ENCODE data around the gene AFM. TPM values are rescaled to one million over a fixed set of nuclear protein-coding genes. Genes with fewer than 3 reads are reported as not detected.

AFM gene
- total and polyA plus RNA-seq, 2 of the 13 experiments (the other 11 are each of a cell fraction or from before 2014, with no cell fraction given) = 0.13 to 1.8 TPM

GRCh38 chr4:73435984-73436383, 45.6 kb upstream of the AFM start, which contains the start of gene AFP (continued):
- TF ChIP-seq ELK4 (CRISPR knock-in tag; IDR thresholded peaks at IDR 0.05; ENCODE audit: borderline replicate concordance) = no peak
- TF ChIP-seq NRL (CRISPR knock-in tag; IDR thresholded peaks at IDR 0.05; ENCODE audit: borderline replicate concordance) = no peak
- TF ChIP-seq SALL1 (CRISPR knock-in tag; IDR thresholded peaks at IDR 0.05) = no peak
- TF ChIP-seq MLX (CRISPR knock-in tag; IDR thresholded peaks at IDR 0.05) = no peak
- TF ChIP-seq KLF13 (CRISPR knock-in tag; IDR thresholded peaks at IDR 0.05) = no peak
- no peak for TF ChIP-seq CAMTA2 (CRISPR knock-in tag; IDR thresholded peaks at IDR 0.05; ENCODE audit: borderline replicate concordance)
- TF ChIP-seq TRIM22 (IDR thresholded peaks at IDR 0.05) = no peak
- no peak for TF ChIP-seq RBM22 (optimal IDR thresholded peaks at IDR 0.05; ENCODE audit: low read length)
- TF ChIP-seq ZNF614 (CRISPR knock-in tag; IDR thresholded peaks at IDR 0.05; ENCODE audit: borderline replicate concordance) = no peak
- TF ChIP-seq ESRRA (CRISPR knock-in tag; IDR thresholded peaks at IDR 0.05; ENCODE audit: low read depth) = no peak
- TF ChIP-seq CENPT (CRISPR knock-in tag; IDR thresholded peaks at IDR 0.05; ENCODE audit: low read depth) = no peak
- TF ChIP-seq HCFC1 (IDR thresholded peaks at IDR 0.05; ENCODE audit: low read depth, low read length) = no peak
- TF ChIP-seq ZNF781 (CRISPR knock-in tag; IDR thresholded peaks at IDR 0.05; ENCODE audit: borderline replicate concordance, not compliant biosample characterization) = no peak
- TF ChIP-seq PCBP2 (optimal IDR thresholded peaks at IDR 0.05; ENCODE audit: low read depth, low read length, poor library complexity, severe bottlenecking) = no peak
- no peak for TF ChIP-seq ZNF121 (CRISPR knock-in tag; IDR thresholded peaks at IDR 0.05)
- no peak for TF ChIP-seq ZNF329 (CRISPR knock-in tag; IDR thresholded peaks at IDR 0.05; ENCODE audit: low read depth)
- no peak for TF ChIP-seq KDM5A (IDR thresholded peaks at IDR 0.05; ENCODE audit: borderline replicate concordance, low read length)
- no peak for TF ChIP-seq TRAFD1 (CRISPR knock-in tag; IDR thresholded peaks at IDR 0.05; ENCODE audit: borderline replicate concordance)
- TF ChIP-seq EED (CRISPR knock-in tag; IDR thresholded peaks at IDR 0.05) = no peak
- TF ChIP-seq PAXIP1 (CRISPR knock-in tag; conservative IDR thresholded peaks at IDR 0.05) = peak; percentile 50
- TF ChIP-seq ZBTB38 (CRISPR knock-in tag; IDR thresholded peaks at IDR 0.05) = no peak
- no peak for TF ChIP-seq MATR3 (CRISPR knock-in tag; IDR thresholded peaks at IDR 0.05)
